Glutamatergic neuron (in vitro differentiated cells): ENCODE data around the gene HCN2. TPM values are rescaled to one million over a fixed set of nuclear protein-coding genes. Genes with fewer than 3 reads are reported as not detected.
"Not testable (repeated sequence)": the region's sequence is repeated elsewhere in the genome, so short reads cannot be mapped to it uniquely, and the experiment has no call there.

Experiments
- DNase-seq: peaks from one replicate; pipeline ENCODE4 v3.0.0; 2022
- H3K27ac Mint-ChIP-seq: one replicate; pipeline ENCODE4 v1.8.0; 2020; ENCODE audit warnings: mild to moderate bottlenecking, mixed read lengths, inconsistent platforms; ENCODE audit not compliant: unreplicated experiment
- H3K27me3 Mint-ChIP-seq: one replicate; pipeline ENCODE4 v1.8.0; 2020; ENCODE audit warnings: mild to moderate bottlenecking, moderate library complexity, mixed read lengths, inconsistent platforms; ENCODE audit not compliant: unreplicated experiment
- H3K36me3 Mint-ChIP-seq: one replicate; pipeline ENCODE4 v1.8.0; 2020; ENCODE audit warnings: mild to moderate bottlenecking, mixed read lengths, inconsistent platforms; ENCODE audit not compliant: unreplicated experiment
- H3K4me1 Mint-ChIP-seq: one replicate; pipeline ENCODE4 v1.8.0; 2020; ENCODE audit warnings: mild to moderate bottlenecking, low read depth, mixed read lengths, inconsistent platforms; ENCODE audit not compliant: unreplicated experiment
- H3K4me3 Mint-ChIP-seq: one replicate; pipeline ENCODE4 v1.8.0; 2020; ENCODE audit warnings: mild to moderate bottlenecking, mixed read lengths, inconsistent platforms; ENCODE audit not compliant: unreplicated experiment
- H3K9me3 Mint-ChIP-seq: one replicate; pipeline ENCODE4 v1.8.0; 2020; ENCODE audit warnings: mild to moderate bottlenecking, moderate library complexity, mixed read lengths, inconsistent platforms; ENCODE audit not compliant: unreplicated experiment
- total RNA-seq: library from RNA; stranded (reverse); fragmentation: NEBNext Ultra II Directional; extraction: Animal tissue kit (Norgen Biotek cat#: 25700); gene quantifications from one replicate; pipeline ENCODE4 v1.2.1, GENCODE V29; 2021; ENCODE audit not compliant: unreplicated experiment
- TF ChIP-seq, protein P1 (sequence below): fragments of 200-600 bp; sonication (generic); IDR thresholded peaks from one replicate; pipeline ENCODE4 v1.5.0; 2021; ENCODE audit not compliant: partially characterized antibody, unreplicated experiment

The HCN2 gene
- total RNA-seq, 1 donor from 2014 or later, result 33.2 TPM

DNA sequence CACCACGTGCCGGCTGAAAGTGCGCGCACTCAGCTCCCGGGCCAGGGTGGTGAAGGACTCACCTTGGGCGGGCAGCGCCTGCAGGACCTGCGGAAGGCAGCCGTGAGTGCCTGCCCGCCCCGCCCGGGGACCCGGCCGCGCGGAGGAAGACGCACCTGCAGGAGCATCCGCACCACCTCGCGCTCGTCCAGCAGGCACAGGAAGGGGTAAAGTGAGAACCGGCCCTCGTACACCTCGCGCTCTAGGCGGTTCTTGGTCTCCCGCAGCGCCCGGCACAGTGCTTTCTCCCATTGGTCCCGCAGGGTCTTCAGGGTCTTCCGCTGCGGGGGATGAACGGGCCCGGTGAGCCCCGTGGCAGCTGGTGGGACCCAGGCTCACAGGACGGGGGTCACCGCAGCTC lies 33.0 kb downstream of the HCN2 start:
- Mint-ChIP-seq H3K4me1 (peaks cover 3% of the 10 kb centered on the region), H3K27ac (no peak overlapping the region), H3K9me3 (peaks cover 6% of the 10 kb centered on the region), H3K4me3 (no peak overlapping the region), H3K36me3 (peaks cover 5% of the 10 kb centered on the region), H3K27me3 (peaks cover 10% of the 10 kb centered on the region)
- DNase-seq, result no peak
- TF ChIP-seq, protein P1, sequence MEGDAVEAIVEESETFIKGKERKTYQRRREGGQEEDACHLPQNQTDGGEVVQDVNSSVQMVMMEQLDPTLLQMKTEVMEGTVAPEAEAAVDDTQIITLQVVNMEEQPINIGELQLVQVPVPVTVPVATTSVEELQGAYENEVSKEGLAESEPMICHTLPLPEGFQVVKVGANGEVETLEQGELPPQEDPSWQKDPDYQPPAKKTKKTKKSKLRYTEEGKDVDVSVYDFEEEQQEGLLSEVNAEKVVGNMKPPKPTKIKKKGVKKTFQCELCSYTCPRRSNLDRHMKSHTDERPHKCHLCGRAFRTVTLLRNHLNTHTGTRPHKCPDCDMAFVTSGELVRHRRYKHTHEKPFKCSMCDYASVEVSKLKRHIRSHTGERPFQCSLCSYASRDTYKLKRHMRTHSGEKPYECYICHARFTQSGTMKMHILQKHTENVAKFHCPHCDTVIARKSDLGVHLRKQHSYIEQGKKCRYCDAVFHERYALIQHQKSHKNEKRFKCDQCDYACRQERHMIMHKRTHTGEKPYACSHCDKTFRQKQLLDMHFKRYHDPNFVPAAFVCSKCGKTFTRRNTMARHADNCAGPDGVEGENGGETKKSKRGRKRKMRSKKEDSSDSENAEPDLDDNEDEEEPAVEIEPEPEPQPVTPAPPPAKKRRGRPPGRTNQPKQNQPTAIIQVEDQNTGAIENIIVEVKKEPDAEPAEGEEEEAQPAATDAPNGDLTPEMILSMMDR, result no peak

GRCh38 chr19:623175-623916 lies 33.7 kb downstream of the HCN2 start:
- no peak for DNase-seq
- peaks cover 8% of the 10 kb centered on the region for H3K9me3 Mint-ChIP-seq
- H3K27ac Mint-ChIP-seq, result no peak overlapping the region
- H3K4me3 Mint-ChIP-seq, result no peak overlapping the region
- H3K27me3 Mint-ChIP-seq, result peaks cover 10% of the 10 kb centered on the region
- peaks cover 3% of the 10 kb centered on the region for H3K4me1 Mint-ChIP-seq
- H3K36me3 Mint-ChIP-seq, result peaks cover 5% of the 10 kb centered on the region
- TF ChIP-seq, protein P1, result no peak

DNA sequence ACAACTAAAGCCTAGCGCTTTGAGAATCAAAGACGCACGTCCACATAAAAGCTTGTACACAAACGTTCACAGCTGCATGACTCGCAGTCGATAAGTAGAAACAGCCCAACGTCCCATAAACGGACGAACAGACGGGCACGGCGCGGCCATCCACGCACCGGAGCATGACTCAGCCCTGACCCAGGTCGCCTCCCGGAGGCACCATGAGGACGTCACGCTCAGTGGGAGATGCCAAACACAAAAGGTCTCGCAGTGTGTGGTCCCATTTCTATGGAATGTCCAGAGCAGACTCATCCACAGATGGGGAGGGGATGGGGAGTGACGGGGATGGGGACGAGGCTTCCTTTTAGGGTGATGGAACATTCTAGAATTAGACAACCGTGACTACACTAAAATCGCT lies 34.3 kb downstream of the HCN2 start:
- Mint-ChIP-seq H3K27ac (no peak overlapping the region), H3K4me3 (no peak overlapping the region), H3K27me3 (peaks cover 10% of the 10 kb centered on the region), H3K4me1 (peaks cover 8% of the 10 kb centered on the region), H3K9me3 (peaks cover 7% of the 10 kb centered on the region), H3K36me3 (peaks cover 5% of the 10 kb centered on the region)
- TF ChIP-seq, protein P1, result no peak
- DNase-seq, result no peak

DNA sequence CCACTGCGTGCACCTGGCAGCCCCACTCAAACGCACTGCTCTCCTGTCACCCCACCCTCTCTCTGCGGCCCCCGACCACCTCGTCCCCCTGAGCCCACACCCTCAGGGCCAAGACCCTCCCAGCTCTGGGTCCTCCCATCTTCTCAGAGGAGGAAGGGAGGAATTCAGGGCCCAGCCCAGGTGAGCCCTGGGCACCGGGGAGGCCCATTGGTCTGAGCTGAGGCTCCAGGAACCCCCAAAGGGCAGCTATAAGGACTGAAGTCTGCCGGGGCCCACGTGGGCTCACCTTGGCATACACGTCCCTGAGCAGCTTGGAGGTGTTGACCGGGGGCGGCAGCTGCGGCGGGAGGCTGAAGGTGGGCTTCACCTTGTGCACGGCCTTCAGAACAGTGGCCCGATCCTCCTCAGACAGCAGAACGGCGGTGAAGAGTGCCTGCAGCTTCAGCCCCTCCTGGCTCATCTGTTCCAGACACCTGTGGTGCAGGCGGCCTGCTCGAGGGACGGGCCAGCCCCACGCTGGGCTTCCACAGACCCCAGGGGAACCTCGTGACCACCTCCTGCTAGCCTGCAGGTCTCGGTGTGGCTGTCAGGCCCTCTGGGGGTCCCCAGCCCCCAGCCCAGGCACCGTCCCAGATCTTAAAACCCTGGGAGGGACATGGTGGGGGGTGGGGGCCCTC lies 34.9 kb downstream of the HCN2 start:
- Mint-ChIP-seq H3K9me3 (peaks cover 7% of the 10 kb centered on the region), H3K27me3 (peaks cover 10% of the 10 kb centered on the region), H3K4me1 (peaks cover 13% of the 10 kb centered on the region), H3K27ac (no peak overlapping the region), H3K4me3 (no peak overlapping the region), H3K36me3 (peaks cover 5% of the 10 kb centered on the region)
- TF ChIP-seq, protein P1, result no peak
- DNase-seq, result no peak

- peak overlapping the region; percentile 30 for H3K27ac Mint-ChIP-seq
Observed at GRCh38 chr19:625257-625656, 35.6 kb downstream of the HCN2 start.

GRCh38 chr19:626566-626965 lies 36.9 kb downstream of the HCN2 start:
- not testable (repeated sequence) for H3K36me3 Mint-ChIP-seq, H3K9me3 Mint-ChIP-seq, H3K27ac Mint-ChIP-seq, H3K4me3 Mint-ChIP-seq, DNase-seq
- Mint-ChIP-seq H3K4me1 (peaks cover 19% of the 10 kb centered on the region), H3K27me3 (peaks cover 12% of the 10 kb centered on the region)

More at GRCh38 chr19:625257-625656, 35.6 kb downstream of the HCN2 start:
- peaks cover 7% of the 10 kb centered on the region for H3K9me3 Mint-ChIP-seq
- TF ChIP-seq, protein P1, result no peak
- peaks cover 5% of the 10 kb centered on the region for H3K36me3 Mint-ChIP-seq
- H3K4me3 Mint-ChIP-seq, result peak overlapping the region; percentile 63
- DNase-seq, result no peak
- H3K27me3 Mint-ChIP-seq, result peaks cover 8% of the 10 kb centered on the region
- H3K4me1 Mint-ChIP-seq, result peaks cover 17% of the 10 kb centered on the region
